Measurements from ENCODE around the gene SNAP91.

DNA sequence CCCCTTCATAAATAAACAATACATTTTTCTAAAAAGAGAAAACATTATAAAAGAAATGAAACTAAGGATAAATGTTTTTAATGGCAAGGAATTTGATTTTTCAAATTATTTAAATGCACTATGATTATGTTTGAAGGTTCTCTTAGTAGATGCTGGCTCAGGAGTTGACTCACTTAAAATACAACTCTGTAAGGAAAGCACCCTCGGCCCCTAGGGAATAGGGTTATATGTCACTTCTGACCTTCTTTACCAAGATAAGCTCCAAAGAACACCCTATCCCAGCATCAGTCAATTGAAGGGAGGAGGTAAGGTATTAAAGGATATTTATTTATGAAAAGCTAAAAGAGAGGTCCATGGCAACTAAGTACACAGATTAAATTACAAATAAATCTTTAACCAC is 6.8 kb downstream of the SNAP91 start:
- TF ChIP-seq, protein P1, sequence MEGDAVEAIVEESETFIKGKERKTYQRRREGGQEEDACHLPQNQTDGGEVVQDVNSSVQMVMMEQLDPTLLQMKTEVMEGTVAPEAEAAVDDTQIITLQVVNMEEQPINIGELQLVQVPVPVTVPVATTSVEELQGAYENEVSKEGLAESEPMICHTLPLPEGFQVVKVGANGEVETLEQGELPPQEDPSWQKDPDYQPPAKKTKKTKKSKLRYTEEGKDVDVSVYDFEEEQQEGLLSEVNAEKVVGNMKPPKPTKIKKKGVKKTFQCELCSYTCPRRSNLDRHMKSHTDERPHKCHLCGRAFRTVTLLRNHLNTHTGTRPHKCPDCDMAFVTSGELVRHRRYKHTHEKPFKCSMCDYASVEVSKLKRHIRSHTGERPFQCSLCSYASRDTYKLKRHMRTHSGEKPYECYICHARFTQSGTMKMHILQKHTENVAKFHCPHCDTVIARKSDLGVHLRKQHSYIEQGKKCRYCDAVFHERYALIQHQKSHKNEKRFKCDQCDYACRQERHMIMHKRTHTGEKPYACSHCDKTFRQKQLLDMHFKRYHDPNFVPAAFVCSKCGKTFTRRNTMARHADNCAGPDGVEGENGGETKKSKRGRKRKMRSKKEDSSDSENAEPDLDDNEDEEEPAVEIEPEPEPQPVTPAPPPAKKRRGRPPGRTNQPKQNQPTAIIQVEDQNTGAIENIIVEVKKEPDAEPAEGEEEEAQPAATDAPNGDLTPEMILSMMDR (IDR thresholded peaks at IDR 0.05): no peak
- TF ChIP-seq POLR2A (IDR thresholded peaks at IDR 0.05): no peak

Data from lower leg skin (tissue), 3 donors.